HG03342 (cell line): ENCODE measurements around the gene CAPN13.

Experiments used
- ATAC-seq: cut with Tn5 transposase; IDR thresholded peaks from one replicate; pipeline ENCODE4 v1.9.1; 2021; ENCODE audit warnings: mild to moderate bottlenecking, moderate library complexity; ENCODE audit not compliant: unreplicated experiment

The CAPN13 gene

GRCh38 chr2:30764021-30764800 lies 43.0 kb downstream of the CAPN13 start:
- ATAC-seq, result no peak

- no peak for ATAC-seq
Observed at GRCh38 chr2:30763151-30763660, 44.0 kb downstream of the CAPN13 start.

- ATAC-seq, result no peak
Observed at GRCh38 chr2:30761226-30761625, 46.0 kb downstream of the CAPN13 start.

GRCh38 chr2:30759481-30759880 lies 47.8 kb downstream of the CAPN13 start:
- no peak for ATAC-seq

- ATAC-seq, result no peak
Observed at GRCh38 chr2:30758191-30758651, 49.0 kb downstream of the CAPN13 start.

DNA sequence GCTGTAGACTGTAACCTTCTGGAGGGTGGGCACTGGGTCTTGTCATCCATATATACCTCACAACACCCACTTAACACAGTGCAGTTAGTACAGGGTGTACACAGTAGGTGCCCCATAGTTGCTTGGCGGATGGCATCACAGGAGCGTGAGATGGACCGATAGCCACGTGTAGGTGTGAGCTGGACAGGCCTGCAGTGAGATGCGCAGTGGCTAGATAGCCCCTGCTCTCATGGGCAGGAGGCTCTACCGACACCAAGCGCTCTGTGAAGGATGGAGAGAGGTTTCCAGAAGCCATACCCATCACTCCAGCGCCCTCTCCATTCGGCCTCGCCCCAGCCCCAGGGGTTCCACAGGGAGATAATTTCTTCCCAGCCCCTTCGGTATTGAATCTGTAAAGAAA lies 49.5 kb downstream of the CAPN13 start:
- ATAC-seq, result no peak

- ATAC-seq, result no peak
Observed at GRCh38 chr2:30756971-30757370, 50.3 kb downstream of the CAPN13 start.

GRCh38 chr2:30756051-30756719 lies 51.1 kb downstream of the CAPN13 start:
- no peak for ATAC-seq

GRCh38 chr2:30753630-30754029 lies 53.6 kb downstream of the CAPN13 start:
- no peak for ATAC-seq

DNA sequence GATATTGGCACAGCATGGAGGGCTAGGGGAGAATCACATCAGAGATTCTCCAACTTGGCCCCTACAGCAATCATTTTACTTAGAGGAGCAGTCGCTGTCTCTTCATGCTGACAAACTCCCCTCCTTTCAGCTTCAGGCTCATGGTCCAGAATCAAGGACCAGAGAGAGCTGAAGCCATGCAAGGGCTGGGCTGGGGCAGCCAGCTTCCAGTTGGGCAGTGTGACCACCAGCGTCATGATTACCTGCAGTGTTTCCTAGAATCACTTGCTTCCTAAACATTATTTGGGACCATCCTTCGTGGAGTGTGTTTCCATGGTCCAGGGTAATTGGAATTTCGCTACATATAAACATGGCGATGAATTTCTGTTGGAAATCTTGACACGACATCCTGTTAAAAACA lies 54.4 kb downstream of the CAPN13 start:
- no peak for ATAC-seq

- no peak for ATAC-seq
Observed at GRCh38 chr2:30747206-30747605, 60.0 kb downstream of the CAPN13 start.

DNA sequence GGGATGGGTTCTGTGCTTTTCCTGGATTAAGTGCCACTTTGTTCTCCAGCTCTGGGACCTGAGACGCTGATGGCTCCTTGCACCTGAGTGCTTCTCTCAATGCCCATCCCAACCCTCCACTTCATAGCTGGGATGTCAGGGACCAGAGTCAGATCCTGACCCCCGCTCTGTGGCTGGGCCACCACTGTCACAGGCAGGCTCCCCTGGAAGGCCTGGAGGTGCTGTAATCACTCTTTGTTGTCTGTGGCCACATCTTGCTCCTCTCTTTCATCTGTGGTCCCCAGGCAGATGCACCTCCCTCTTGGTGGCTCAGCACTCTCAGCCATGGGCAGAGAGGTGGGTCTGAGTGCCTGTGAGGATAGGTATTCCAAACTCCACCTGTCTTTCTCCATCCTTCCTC lies 62.4 kb downstream of the CAPN13 start:
- ATAC-seq, result no peak

GRCh38 chr2:30741576-30741975 lies 65.7 kb downstream of the CAPN13 start:
- no peak for ATAC-seq

DNA sequence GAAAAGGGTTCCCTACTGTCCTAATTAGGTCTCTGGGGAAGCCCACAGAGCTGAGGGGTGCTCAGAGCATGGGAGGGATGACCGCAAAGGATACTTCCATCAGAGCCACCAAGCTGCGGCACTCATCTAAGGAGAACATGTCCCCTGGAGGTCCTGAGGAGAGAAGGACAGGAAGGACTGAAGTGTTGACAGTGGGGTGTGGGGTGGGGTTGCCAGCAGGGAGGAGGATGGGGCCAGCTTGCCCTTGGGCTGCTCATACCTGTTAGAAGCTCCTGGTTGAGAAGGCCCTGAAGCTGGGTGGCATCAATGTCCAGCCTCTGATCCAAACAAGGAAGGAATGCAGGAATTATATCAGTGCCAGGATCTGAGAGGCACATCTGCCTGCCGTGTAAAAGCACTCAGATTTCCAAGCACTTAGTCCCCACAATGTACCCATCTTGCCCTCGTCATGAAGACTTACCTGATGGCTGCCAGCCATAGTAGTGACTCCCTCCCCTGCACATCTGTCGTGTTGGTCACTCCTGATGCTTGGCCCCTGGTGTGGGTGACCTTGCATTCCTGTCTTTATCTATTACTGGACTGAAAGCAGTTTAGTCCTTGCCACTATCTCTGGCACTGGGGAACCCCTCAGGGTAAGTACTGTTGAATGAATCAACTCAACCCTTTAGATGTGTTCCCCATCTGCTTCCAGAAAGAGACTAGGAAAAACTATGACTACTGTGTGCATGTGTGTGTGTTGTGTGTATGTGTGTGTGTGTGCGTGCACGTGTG lies 68.9 kb downstream of the CAPN13 start:
- ATAC-seq, result no peak

- ATAC-seq, result no peak
Observed at GRCh38 chr2:30737326-30737610, 70.0 kb downstream of the CAPN13 start.

GRCh38 chr2:30736461-30737325 lies 70.6 kb downstream of the CAPN13 start:
- ATAC-seq, result no peak

- ATAC-seq, result no peak
Observed at GRCh38 chr2:30733876-30734520, 73.2 kb downstream of the CAPN13 start.

DNA sequence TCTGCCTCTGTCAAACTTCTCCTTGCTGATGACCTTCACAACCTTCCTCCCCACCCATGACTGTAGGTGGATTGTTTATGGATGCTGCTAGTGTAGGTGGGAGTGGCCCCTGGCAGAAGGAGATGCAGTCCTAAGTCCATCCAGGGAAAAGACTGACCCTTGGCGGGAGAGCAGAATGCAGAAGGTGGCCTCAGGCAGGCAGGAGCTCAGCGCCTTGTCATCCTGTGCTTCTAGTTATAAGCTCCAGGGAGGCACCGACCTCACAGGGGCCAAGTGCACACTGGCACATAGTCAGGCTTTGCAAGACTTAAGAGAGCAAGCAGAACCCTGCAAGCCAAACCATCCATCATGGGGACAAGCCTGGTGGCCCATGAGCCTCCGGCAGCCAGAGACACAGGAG lies 74.4 kb downstream of the CAPN13 start:
- ATAC-seq, result no peak

- ATAC-seq, result no peak
Observed at GRCh38 chr2:30732376-30732775, 74.9 kb downstream of the CAPN13 start.

- no peak for ATAC-seq
Observed at GRCh38 chr2:30731706-30732105, 75.5 kb downstream of the CAPN13 start.
